ENCODE results near the gene CALCOCO2. TPM values are rescaled to one million over a fixed set of nuclear protein-coding genes. Genes with fewer than 3 reads are reported as not detected.
"Not testable (repeated sequence)": the region's sequence is repeated elsewhere in the genome, so short reads cannot be mapped to it uniquely, and the experiment has no call there.

The CALCOCO2 gene
- polyA plus RNA-seq, 2 of the 4 experiments (the other 2 are of a cell fraction), result 71.6 to 194 TPM

GRCh38 chr17:48871551-48872351, 40.9 kb downstream of the CALCOCO2 start (continued):
- TF ChIP-seq MAFK (IDR thresholded peaks at IDR 0.05; ENCODE audit: partially characterized antibody) (peak; percentile 35), CHD2 (IDR thresholded peaks at IDR 0.05; ENCODE audit: low read length, partially characterized antibody) (no peak), KDM1A (IDR thresholded peaks at IDR 0.05; ENCODE audit: low read depth) (no peak), KDM5A (IDR thresholded peaks at IDR 0.05) (no peak), NFE2L2 (conservative IDR thresholded peaks at IDR 0.05; ENCODE audit: low read length) (no peak), GATA3 (IDR thresholded peaks at IDR 0.05; ENCODE audit: borderline replicate concordance) (peak; percentile 80), CBX8 (IDR thresholded peaks at IDR 0.05) (no peak), HMGXB4 (CRISPR knock-in tag; IDR thresholded peaks at IDR 0.05; ENCODE audit: borderline replicate concordance) (no peak), SREBF2 (IDR thresholded peaks at IDR 0.05) (no peak), JUN (IDR thresholded peaks at IDR 0.05) (peak; percentile 74 to 79; a peak in 4 of 5 replicates), HOXA7 (CRISPR knock-in tag; IDR thresholded peaks at IDR 0.05) (0 out of 2 replicates have a peak, but pooled peaks have one; percentile 34), JUNB (IDR thresholded peaks at IDR 0.05) (no peak), HES2 (IDR thresholded peaks at IDR 0.05) (no peak), FOSL2 (IDR thresholded peaks at IDR 0.05) (no peak), FOSL2 (CRISPR knock-in tag; IDR thresholded peaks at IDR 0.05) (peak; percentile 52), PBX3 (IDR thresholded peaks at IDR 0.05) (peak; percentile 66; the same call in 1 of the 2 replicates), RFX5 (IDR thresholded peaks at IDR 0.05) (no peak), CBX2 (IDR thresholded peaks at IDR 0.05; ENCODE audit: borderline replicate concordance, low read depth) (no peak), ZC3H11A (IDR thresholded peaks at IDR 0.05) (no peak)
- TF ChIP-seq, protein P1, sequence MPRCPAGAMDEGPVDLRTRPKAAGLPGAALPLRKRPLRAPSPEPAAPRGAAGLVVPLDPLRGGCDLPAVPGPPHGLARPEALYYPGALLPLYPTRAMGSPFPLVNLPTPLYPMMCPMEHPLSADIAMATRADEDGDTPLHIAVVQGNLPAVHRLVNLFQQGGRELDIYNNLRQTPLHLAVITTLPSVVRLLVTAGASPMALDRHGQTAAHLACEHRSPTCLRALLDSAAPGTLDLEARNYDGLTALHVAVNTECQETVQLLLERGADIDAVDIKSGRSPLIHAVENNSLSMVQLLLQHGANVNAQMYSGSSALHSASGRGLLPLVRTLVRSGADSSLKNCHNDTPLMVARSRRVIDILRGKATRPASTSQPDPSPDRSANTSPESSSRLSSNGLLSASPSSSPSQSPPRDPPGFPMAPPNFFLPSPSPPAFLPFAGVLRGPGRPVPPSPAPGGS (IDR thresholded peaks at IDR 0.05), result no peak
- TF ChIP-seq, protein P2, sequence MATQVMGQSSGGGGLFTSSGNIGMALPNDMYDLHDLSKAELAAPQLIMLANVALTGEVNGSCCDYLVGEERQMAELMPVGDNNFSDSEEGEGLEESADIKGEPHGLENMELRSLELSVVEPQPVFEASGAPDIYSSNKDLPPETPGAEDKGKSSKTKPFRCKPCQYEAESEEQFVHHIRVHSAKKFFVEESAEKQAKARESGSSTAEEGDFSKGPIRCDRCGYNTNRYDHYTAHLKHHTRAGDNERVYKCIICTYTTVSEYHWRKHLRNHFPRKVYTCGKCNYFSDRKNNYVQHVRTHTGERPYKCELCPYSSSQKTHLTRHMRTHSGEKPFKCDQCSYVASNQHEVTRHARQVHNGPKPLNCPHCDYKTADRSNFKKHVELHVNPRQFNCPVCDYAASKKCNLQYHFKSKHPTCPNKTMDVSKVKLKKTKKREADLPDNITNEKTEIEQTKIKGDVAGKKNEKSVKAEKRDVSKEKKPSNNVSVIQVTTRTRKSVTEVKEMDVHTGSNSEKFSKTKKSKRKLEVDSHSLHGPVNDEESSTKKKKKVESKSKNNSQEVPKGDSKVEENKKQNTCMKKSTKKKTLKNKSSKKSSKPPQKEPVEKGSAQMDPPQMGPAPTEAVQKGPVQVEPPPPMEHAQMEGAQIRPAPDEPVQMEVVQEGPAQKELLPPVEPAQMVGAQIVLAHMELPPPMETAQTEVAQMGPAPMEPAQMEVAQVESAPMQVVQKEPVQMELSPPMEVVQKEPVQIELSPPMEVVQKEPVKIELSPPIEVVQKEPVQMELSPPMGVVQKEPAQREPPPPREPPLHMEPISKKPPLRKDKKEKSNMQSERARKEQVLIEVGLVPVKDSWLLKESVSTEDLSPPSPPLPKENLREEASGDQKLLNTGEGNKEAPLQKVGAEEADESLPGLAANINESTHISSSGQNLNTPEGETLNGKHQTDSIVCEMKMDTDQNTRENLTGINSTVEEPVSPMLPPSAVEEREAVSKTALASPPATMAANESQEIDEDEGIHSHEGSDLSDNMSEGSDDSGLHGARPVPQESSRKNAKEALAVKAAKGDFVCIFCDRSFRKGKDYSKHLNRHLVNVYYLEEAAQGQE (IDR thresholded peaks at IDR 0.05), result no peak

DNA sequence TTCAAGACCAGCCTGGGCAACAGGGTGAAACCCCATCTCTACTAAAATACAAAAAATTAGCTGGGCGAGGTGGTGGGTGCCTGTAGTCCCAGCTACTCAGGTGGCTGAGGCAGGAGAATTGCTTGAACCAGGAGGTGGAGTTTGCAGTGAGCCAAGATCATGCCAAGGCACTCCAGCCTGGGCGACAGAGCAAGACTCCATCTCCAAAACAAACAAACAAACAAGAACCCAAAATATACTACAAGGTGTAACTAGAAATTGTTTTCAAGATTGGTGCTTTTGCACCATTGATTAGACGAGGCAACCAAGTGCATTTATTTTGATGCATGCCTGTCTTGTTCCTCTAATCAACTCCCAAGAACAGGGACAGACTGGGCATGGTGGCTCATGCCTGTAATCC, 41.6 kb downstream of the CALCOCO2 start:
- Histone ChIP-seq H3K27ac (peak overlapping the region; percentile 90 to 94), H3K4me2 (peak overlapping the region; percentile 82), H3K4me1 (peaks cover 58% of the 10 kb centered on the region)
- FAIRE-seq; DNase-seq (ENCODE audit: low read depth in 1 of 2, low spot score in 1 of 2); H3K4me3 ChIP-seq; POLR2A ChIA-PET; ATAC-seq; H3K9me3 ChIP-seq: not testable (repeated sequence)
- CTCF ChIA-PET, result interaction anchor here (0.6 to 76.6 kb wide), 9 partner anchors 11 to 201 kb away, joined by 3 to 3251 read pairs (median 20); partner anchors contain the start of genes CALCOCO2, HOXB13, PRAC1 and PRAC2
- WGBS (ENCODE audit: missing lambda C conversion rate), result 70% methylated on average over 3 of the region's 3 CpGs

Measured in A549 (cell line).